ENCODE results near the gene DAGLA. TPM values are rescaled to one million over a fixed set of nuclear protein-coding genes. Genes with fewer than 3 reads are reported as not detected.

DAGLA gene
- total and polyA plus RNA-seq, 2 of the 13 experiments (the other 11 are each of a cell fraction or from before 2014, with no cell fraction given) = 2.6 to 3.9 TPM

GRCh38 chr11:61733120-61733978 is 53.2 kb downstream of the DAGLA start (continued):
- TF ChIP-seq SKIL (CRISPR knock-in tag; IDR thresholded peaks at IDR 0.05; ENCODE audit: borderline replicate concordance) (no peak), THAP11 (CRISPR knock-in tag; IDR thresholded peaks at IDR 0.05) (0 out of 2 replicates have a peak, but pooled peaks have one; percentile 44), FOXO1 (CRISPR knock-in tag; IDR thresholded peaks at IDR 0.05) (0 out of 2 replicates have a peak, but pooled peaks have one; percentile 11), JUNB (CRISPR knock-in tag; IDR thresholded peaks at IDR 0.05; ENCODE audit: borderline replicate concordance) (no peak), ZNF768 (CRISPR knock-in tag; IDR thresholded peaks at IDR 0.05) (peak; percentile 43; the same call in 1 of the 2 replicates), MXD4 (CRISPR knock-in tag; IDR thresholded peaks at IDR 0.05) (peak; percentile 92), ZMYM2 (CRISPR knock-in tag; IDR thresholded peaks at IDR 0.05) (no peak), SMC3 (IDR thresholded peaks at IDR 0.05; ENCODE audit: low read length) (peak; percentile 43; the same call in 1 of the 2 replicates), TERF1 (CRISPR knock-in tag; IDR thresholded peaks at IDR 0.05) (no peak), RAD51 (IDR thresholded peaks at IDR 0.05; ENCODE audit: borderline replicate concordance) (peak; percentile 86), ZSCAN9 (CRISPR knock-in tag; IDR thresholded peaks at IDR 0.05; ENCODE audit: borderline replicate concordance) (no peak), STAG1 (CRISPR knock-in tag; IDR thresholded peaks at IDR 0.05) (peak; percentile 85), ZNF629 (CRISPR knock-in tag; conservative IDR thresholded peaks at IDR 0.05) (no peak), THRA (CRISPR knock-in tag; IDR thresholded peaks at IDR 0.05; ENCODE audit: borderline replicate concordance) (0 out of 2 replicates have a peak, but pooled peaks have one; percentile 34), SOX5 (CRISPR knock-in tag; IDR thresholded peaks at IDR 0.05; ENCODE audit: borderline replicate concordance) (peak; percentile 35; the same call in 1 of the 2 replicates), AGO2 (optimal IDR thresholded peaks at IDR 0.05; ENCODE audit: low read depth, low read length) (peak; percentile 17), TGIF2 (CRISPR knock-in tag; IDR thresholded peaks at IDR 0.05) (peak; percentile 96), NR2F6 (IDR thresholded peaks at IDR 0.05) (no peak), NR2F6 (CRISPR knock-in tag; IDR thresholded peaks at IDR 0.05) (no peak), HMGXB3 (CRISPR knock-in tag; IDR thresholded peaks at IDR 0.05; ENCODE audit: borderline replicate concordance) (peak; percentile 40; the same call in 1 of the 2 replicates), KLF12 (CRISPR knock-in tag; IDR thresholded peaks at IDR 0.05; ENCODE audit: borderline replicate concordance) (no peak), ZNF430 (CRISPR knock-in tag; IDR thresholded peaks at IDR 0.05) (no peak)
